Naive thymus-derived CD4-positive, alpha-beta T cell (primary cell): Measurements from ENCODE around the gene TRIM59. TPM values are rescaled to one million over a fixed set of nuclear protein-coding genes. Genes with fewer than 3 reads are reported as not detected.

Experiments used
- ATAC-seq: fragments of 150-1000 bp; cut with Tn5 transposase; 2 replicates; pipeline ENCODE4 v1.10.0; 2021; ENCODE audit warnings: mild to moderate bottlenecking, moderate library complexity
- CTCF ChIA-PET: fragments of 350-600 bp; sonication (Branson Sonifier 250); formaldehyde crosslinking; loops from one replicate; lab custom pipeline; 2021; ENCODE audit warnings: antibody characterized with exemption; lab: Charles Lee
- POLR2A ChIA-PET: fragments of 350-600 bp; sonication (Branson Sonifier 250); formaldehyde crosslinking; loops from one replicate; lab custom pipeline; 2021; ENCODE audit warnings: antibody characterized with exemption, inconsistent platforms; lab: Charles Lee
- DNase-seq, 9 donors: peaks; one replicate each; pipeline versions ENCODE4 v3.0.0 to v3.0.0-alpha.2; 2020 to 2022; ENCODE audit warnings: mixed read lengths in 1 of 9
- H3K27ac ChIP-seq: one replicate; pipeline ENCODE4 v1.7.0; 2013; ENCODE audit warnings: mild to moderate bottlenecking, low read depth, low read length, moderate library complexity
- H3K27me3 ChIP-seq, 2 donors: one replicate each; pipeline ENCODE4 v1.7.0; 2013; ENCODE audit warnings: low read length in 2 of 2, mild to moderate bottlenecking in 2 of 2, moderate library complexity in 2 of 2; ENCODE audit not compliant: control insufficient read depth in 2 of 2, insufficient read depth in 2 of 2
- H3K36me3 ChIP-seq, 3 experiments: 1 replicate in 2 of 3; 2 replicates in 1 of 3; pipeline ENCODE4 v1.7.0; 2013; ENCODE audit warnings: low read length in 3 of 3, mild to moderate bottlenecking in 3 of 3, moderate library complexity in 1 of 3; ENCODE audit not compliant: insufficient read depth in 3 of 3, control insufficient read depth in 2 of 3
- H3K4me1 ChIP-seq, 2 donors: one replicate each; pipeline ENCODE4 v1.7.0; 2013; ENCODE audit warnings: low read length in 2 of 2, mild to moderate bottlenecking in 2 of 2, moderate library complexity in 1 of 2; ENCODE audit not compliant: control insufficient read depth in 2 of 2, insufficient read depth in 2 of 2
- H3K4me3 ChIP-seq: 2 replicates; pipeline ENCODE4 v1.7.0; 2013; ENCODE audit warnings: mild to moderate bottlenecking, low read length
- H3K9me3 ChIP-seq, 3 experiments: 1 replicate in 2 of 3; 2 replicates in 1 of 3; pipeline ENCODE4 v1.7.0; 2013; ENCODE audit warnings: low read length in 3 of 3; ENCODE audit not compliant: control insufficient read depth in 2 of 3
- H3K27ac Mint-ChIP-seq, 9 donors: one replicate each; pipeline ENCODE4 v1.8.0; 2020 to 2022; ENCODE audit warnings: mixed read lengths in 9 of 9, mild to moderate bottlenecking in 8 of 9, moderate library complexity in 5 of 9, inconsistent platforms in 2 of 9
- H3K27me3 Mint-ChIP-seq, 5 donors: one replicate each; pipeline ENCODE4 v1.8.0; 2021 to 2022; ENCODE audit warnings: mixed read lengths in 5 of 5, mild to moderate bottlenecking in 1 of 5
- H3K36me3 Mint-ChIP-seq, 5 donors: one replicate each; pipeline ENCODE4 v1.8.0; 2020 to 2022; ENCODE audit warnings: mixed read lengths in 5 of 5, mild to moderate bottlenecking in 3 of 5, inconsistent platforms in 1 of 5
- H3K4me1 Mint-ChIP-seq, 7 donors: one replicate each; pipeline ENCODE4 v1.8.0; 2020 to 2022; ENCODE audit warnings: mixed read lengths in 7 of 7, mild to moderate bottlenecking in 3 of 7, inconsistent platforms in 1 of 7
- H3K4me3 Mint-ChIP-seq, 10 donors: one replicate each; pipeline ENCODE4 v1.8.0; 2020 to 2022; ENCODE audit warnings: mild to moderate bottlenecking in 10 of 10, mixed read lengths in 10 of 10, moderate library complexity in 6 of 10, inconsistent platforms in 2 of 10
- H3K9me3 Mint-ChIP-seq, 11 donors: one replicate each; pipeline ENCODE4 v1.8.0; 2020 to 2022; ENCODE audit warnings: mixed read lengths in 11 of 11, mild to moderate bottlenecking in 4 of 11, inconsistent platforms in 1 of 11, moderate library complexity in 1 of 11
- intact Hi-C, 2 donors: fragments of 100-400 bp; cut with micrococcal nuclease; formaldehyde crosslinking; loops; one replicate each; pipeline ENCODE4 v1.15.1; 2023
- polyA plus RNA-seq, 2 donors: library from polyadenylated mRNA; unstranded; fragments of 300-500 nt; fragmentation: Illumina TruSeq; gene quantifications; one replicate each; pipeline ENCODE4 v1.2.3, GENCODE V29; 2021
- total RNA-seq, 6 experiments: library from RNA in 5 of 6; stranded (reverse) in 5 of 6; gene quantifications; 1 replicate in 5 of 6; 2 replicates in 1 of 6; pipeline ENCODE4 v1.2.3 and lab custom pipeline; 2021 to 2026

TRIM59 gene
- 10 to 100 TPM in 4 of 5 experiments, 1 to 10 TPM in 1; 9.8 to 49.2 (median 17.5) TPM for total RNA-seq
- polyA plus RNA-seq: 10 to 100 TPM; 16.6 to 35.6 TPM
- total RNA-seq (lab: John Stamatoyannopoulos, UW): 8.3 reads per million, percentile 32 among the genes with 10 or more reads in this experiment

- Mint-ChIP-seq H3K36me3 (peaks cover 0 to 24% (median 0%) of the 10 kb centered on the region in 5 donors), H3K27me3 (peaks cover 0 to 8% (median 0%) of the 10 kb centered on the region in 5 donors), H3K27ac (peak within 1 kb of the TSS; percentile 88 to 96 (median 92)), H3K4me3 (peak within 1 kb of the TSS; percentile 92 to 100 (median 96)), H3K4me1 (peaks cover 8 to 47% (median 40%) of the 10 kb centered on the region in 7 donors), H3K9me3 (peaks cover 0 to 3% (median 0%) of the 10 kb centered on the region in 11 donors)
- intact Hi-C loops: loop anchor here (1.0 to 10.0 kb wide), 11 partner anchors 9 to 1647 kb away; partner anchors contain the start of genes IFT80 (in 2 of the 2), KPNA4 (in 2 of the 2), NMD3 (in 2 of the 2) and SMC4 (in 2 of the 2)
- Histone ChIP-seq H3K4me3 (peak within 1 kb of the TSS; percentile 90), H3K9me3 (no peaks in the 10 kb centered on the region), H3K36me3 (no peaks in the 10 kb centered on the region), H3K4me1 (peaks cover 10 to 14% of the 10 kb centered on the region in 2 donors), H3K27me3 (no peaks in the 10 kb centered on the region), H3K27ac (peak within 1 kb of the TSS; percentile 74)
- peak; percentile 90 to 96 (median 93) for DNase-seq
- ATAC-seq: peak; percentile 97
- ChIA-PET POLR2A (interaction anchor here (0.8 to 2.3 kb wide), 7 partner anchors 11 to 118 kb away, joined by 3 to 12 read pairs (median 6); partner anchors contain the start of genes IFT80, KPNA4 and SMC4), CTCF (interaction anchor here (1.1 to 1.6 kb wide), 2 partner anchors 15 to 36 kb away, joined by 4 to 8 read pairs; no protein-coding TSS in a partner anchor)
Measured at GRCh38 chr3:160449636-160450598, at the start of gene TRIM59. TRIM59 (minus strand) TSS chr3:160449786; CDS start chr3:160439183, 10,603 bp downstream.

DNA sequence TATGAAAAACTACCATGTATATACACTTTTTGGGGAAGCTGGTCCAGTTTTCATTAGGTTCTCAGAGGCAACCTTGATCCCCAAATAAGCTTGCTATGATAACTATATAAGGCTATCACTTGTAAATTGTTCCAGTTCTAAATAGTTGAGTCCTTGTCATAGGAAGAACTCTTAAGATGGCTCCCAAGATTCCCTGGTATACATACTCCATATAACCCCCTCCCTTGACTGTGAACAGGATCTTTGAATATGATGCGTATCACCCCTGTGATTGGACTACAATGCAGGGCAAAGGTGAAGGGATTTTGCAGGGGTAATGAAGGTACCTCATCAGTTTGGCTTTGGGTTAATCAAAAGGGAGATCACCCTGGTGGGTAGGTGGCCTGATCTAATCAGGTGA lies 48.6 kb upstream of the TRIM59 start:
- intact Hi-C loops: no loop called here
- Mint-ChIP-seq H3K27me3 (no peaks in the 10 kb centered on the region), H3K36me3 (peaks cover 4 to 41% (median 24%) of the 10 kb centered on the region in 5 donors), H3K4me3 (no peak overlapping the region), H3K9me3 (peaks cover 0 to 2% (median 0%) of the 10 kb centered on the region in 11 donors), H3K27ac (no peak overlapping the region), H3K4me1 (no peaks in the 10 kb centered on the region)
- ATAC-seq (no peak), DNase-seq (no peak)
- Histone ChIP-seq H3K9me3 (no peaks in the 10 kb centered on the region), H3K36me3 (peaks cover 0 to 14% (median 4%) of the 10 kb centered on the region in 3 experiments), H3K4me3 (no peak overlapping the region), H3K27ac (no peak overlapping the region), H3K4me1 (no peaks in the 10 kb centered on the region), H3K27me3 (no peaks in the 10 kb centered on the region)
- ChIA-PET CTCF (interaction anchor here (0.7 kb wide), 1 partner anchor 9 kb away, joined by 3 read pairs; no protein-coding TSS in a partner anchor), POLR2A (no interaction called here)

- Mint-ChIP-seq H3K27me3 (peaks cover 0 to 7% (median 0%) of the 10 kb centered on the region in 5 donors), H3K27ac (no peak overlapping the region), H3K4me1 (peaks cover 0 to 7% (median 4%) of the 10 kb centered on the region in 7 donors), H3K36me3 (no peaks in the 10 kb centered on the region), H3K4me3 (no peak overlapping the region), H3K9me3 (peaks cover 0 to 1% (median 0%) of the 10 kb centered on the region in 11 donors)
- intact Hi-C loops: no loop called here
- H3K9me3 ChIP-seq: no peaks in the 10 kb centered on the region
- no peak for DNase-seq
- ChIA-PET POLR2A (no interaction called here), CTCF (no interaction called here)
- ATAC-seq: no peak
- no peak overlapping the region for H3K27ac ChIP-seq
- H3K36me3 ChIP-seq: no peaks in the 10 kb centered on the region
- no peaks in the 10 kb centered on the region for H3K27me3 ChIP-seq
- no peak overlapping the region for H3K4me3 ChIP-seq
- no peaks in the 10 kb centered on the region for H3K4me1 ChIP-seq
Measured at GRCh38 chr3:160490166-160490565, 40.6 kb upstream of the TRIM59 start.

GRCh38 chr3:160486459-160486869 lies 36.9 kb upstream of the TRIM59 start:
- no peak overlapping the region for H3K4me3 ChIP-seq
- H3K27me3 ChIP-seq: no peaks in the 10 kb centered on the region
- Mint-ChIP-seq H3K4me3 (peak overlapping the region in 2 of 10 donors; percentile 65 to 76), H3K27ac (no peak overlapping the region), H3K36me3 (no peaks in the 10 kb centered on the region), H3K9me3 (peaks cover 0 to 4% (median 0%) of the 10 kb centered on the region in 11 donors), H3K27me3 (peaks cover 0 to 14% (median 5%) of the 10 kb centered on the region in 5 donors), H3K4me1 (peaks cover 0 to 10% (median 5%) of the 10 kb centered on the region in 7 donors)
- no peaks in the 10 kb centered on the region for H3K9me3 ChIP-seq
- POLR2A ChIA-PET: interaction anchor here (0.6 kb wide), 1 partner anchor 37 kb away, joined by 3 read pairs; the partner anchor contains the start of gene TRIM59
- no peak overlapping the region for H3K27ac ChIP-seq
- intact Hi-C loops: loop anchor here (1.0 to 10.0 kb wide), 13 partner anchors 37 to 1224 kb away; partner anchors contain the start of genes IL12A (in 2 of the 2), C3orf80 (in 1 of the 2) and TRIM59 (in 1 of the 2)
- ATAC-seq: no peak
- H3K4me1 ChIP-seq: no peaks in the 10 kb centered on the region
- CTCF ChIA-PET: interaction anchor here (1.0 kb wide), 1 partner anchor 453 kb away, joined by 3 read pairs; no protein-coding TSS in a partner anchor
- no peaks in the 10 kb centered on the region for H3K36me3 ChIP-seq
- peak in 5 of 9 donors; percentile 4 to 27 (median 18) for DNase-seq

GRCh38 chr3:160482796-160483195 lies 33.2 kb upstream of the TRIM59 start:
- H3K27ac ChIP-seq: no peak overlapping the region
- no peaks in the 10 kb centered on the region for H3K4me1 ChIP-seq
- Mint-ChIP-seq H3K36me3 (no peaks in the 10 kb centered on the region), H3K27me3 (peaks cover 3 to 20% (median 10%) of the 10 kb centered on the region in 5 donors), H3K9me3 (peaks cover 0 to 4% (median 0%) of the 10 kb centered on the region in 11 donors), H3K4me1 (peaks cover 0 to 10% (median 5%) of the 10 kb centered on the region in 7 donors), H3K27ac (no peak overlapping the region), H3K4me3 (no peak overlapping the region)
- no peak overlapping the region for H3K4me3 ChIP-seq
- POLR2A ChIA-PET: no interaction called here
- H3K27me3 ChIP-seq: no peaks in the 10 kb centered on the region
- no peaks in the 10 kb centered on the region for H3K36me3 ChIP-seq
- H3K9me3 ChIP-seq: no peaks in the 10 kb centered on the region
- intact Hi-C loops: loop anchor here in 1 of 2 donors (10.0 kb wide), 2 partner anchors 258 to 1218 kb away; partner anchors contain the start of gene C3orf80
- ATAC-seq (no peak), DNase-seq (no peak)
- CTCF ChIA-PET: interaction anchor here (0.6 kb wide), 1 partner anchor 40 kb away, joined by 6 read pairs; no protein-coding TSS in a partner anchor

DNA sequence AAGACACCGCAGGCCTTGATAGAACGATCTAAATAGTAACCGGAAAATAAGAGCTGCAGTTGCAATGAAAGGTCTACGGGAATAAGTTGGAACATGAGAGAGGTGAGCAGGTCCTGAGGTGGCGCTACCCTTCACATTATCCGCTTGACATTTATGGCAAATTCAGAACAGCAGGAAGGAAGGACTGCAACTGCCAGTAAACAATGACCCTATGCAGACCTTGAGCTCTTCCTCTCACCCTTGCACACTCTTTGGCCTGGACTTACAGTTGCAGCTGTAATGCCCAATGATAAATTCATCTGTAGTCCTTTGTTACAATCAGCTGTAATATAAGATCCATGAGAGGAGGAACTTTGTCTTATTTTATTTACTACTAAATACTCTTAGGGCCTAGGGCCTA lies 32.3 kb upstream of the TRIM59 start:
- Histone ChIP-seq H3K4me1 (no peaks in the 10 kb centered on the region), H3K9me3 (no peaks in the 10 kb centered on the region), H3K27ac (no peak overlapping the region), H3K36me3 (no peaks in the 10 kb centered on the region), H3K4me3 (no peak overlapping the region), H3K27me3 (no peaks in the 10 kb centered on the region)
- Mint-ChIP-seq H3K4me1 (peaks cover 0 to 10% (median 5%) of the 10 kb centered on the region in 7 donors), H3K36me3 (no peaks in the 10 kb centered on the region), H3K27ac (no peak overlapping the region), H3K4me3 (no peak overlapping the region), H3K9me3 (peaks cover 0 to 4% (median 0%) of the 10 kb centered on the region in 11 donors), H3K27me3 (peaks cover 3 to 25% (median 9%) of the 10 kb centered on the region in 5 donors)
- intact Hi-C loops: loop anchor here in 1 of 2 donors (10.0 kb wide), 2 partner anchors 257 to 1217 kb away; partner anchors contain the start of gene C3orf80
- ChIA-PET POLR2A (interaction anchor here (0.6 kb wide), 1 partner anchor 116 kb away, joined by 3 read pairs; no protein-coding TSS in a partner anchor), CTCF (no interaction called here)
- ATAC-seq (no peak), DNase-seq (no peak)
